AG09309 (cell line): Measurements from ENCODE around the gene LIX1.
A peak's percentile ranks its signal among the peaks of the same experiment; 100 is the strongest.

Experiments
- DNase-seq: peaks from one replicate; pipeline ENCODE4 v3.0.0-alpha.2; 2010; ENCODE audit warnings: low read depth
- H3K4me3 ChIP-seq: 2 replicates; pipeline ENCODE4 v1.5.1; 2011; ENCODE audit warnings: mild to moderate bottlenecking, low read depth, low read length, moderate library complexity; ENCODE audit not compliant: control insufficient read depth
- CTCF ChIP-seq: IDR thresholded peaks from 2 replicates; pipeline ENCODE4 v1.5.1; 2011; ENCODE audit warnings: mild to moderate bottlenecking, low read depth, low read length, inconsistent platforms; ENCODE audit not compliant: insufficient read depth, control insufficient read depth; ENCODE audit errors: missing control alignments

The LIX1 gene

GRCh38 chr5:97163790-97164285, 21.4 kb upstream of the LIX1 start:
- H3K4me3 ChIP-seq, result no peak overlapping the region
- no peak for TF ChIP-seq CTCF
- no peak for DNase-seq

GRCh38 chr5:97163360-97163764, 21.0 kb upstream of the LIX1 start:
- no peak overlapping the region for H3K4me3 ChIP-seq
- DNase-seq, result no peak
- peak; percentile 44 for TF ChIP-seq CTCF

- TF ChIP-seq CTCF, result peak; percentile 83
- H3K4me3 ChIP-seq, result no peak overlapping the region
- DNase-seq, result peak; percentile 44
Measured at GRCh38 chr5:97162045-97162444, 19.6 kb upstream of the LIX1 start.

- H3K4me3 ChIP-seq, result no peak overlapping the region
- TF ChIP-seq CTCF, result no peak
- DNase-seq, result no peak
Measured at GRCh38 chr5:97157689-97158088, 15.3 kb upstream of the LIX1 start.

- no peak for TF ChIP-seq CTCF
- H3K4me3 ChIP-seq, result no peak overlapping the region
- DNase-seq, result no peak
Measured at GRCh38 chr5:97151370-97151769, 9.0 kb upstream of the LIX1 start.

GRCh38 chr5:97150401-97150800, 8.0 kb upstream of the LIX1 start:
- TF ChIP-seq CTCF, result no peak
- no peak overlapping the region for H3K4me3 ChIP-seq
- no peak for DNase-seq

- no peak for DNase-seq
- no peak for TF ChIP-seq CTCF
- no peak overlapping the region for H3K4me3 ChIP-seq
Measured at GRCh38 chr5:97149709-97150108, 7.3 kb upstream of the LIX1 start.
